Measurements from ENCODE around the gene CD200.
"Not testable (repeated sequence)": the region's sequence is repeated elsewhere in the genome, so short reads cannot be mapped to it uniquely, and the experiment has no call there.

The CD200 gene

DNA sequence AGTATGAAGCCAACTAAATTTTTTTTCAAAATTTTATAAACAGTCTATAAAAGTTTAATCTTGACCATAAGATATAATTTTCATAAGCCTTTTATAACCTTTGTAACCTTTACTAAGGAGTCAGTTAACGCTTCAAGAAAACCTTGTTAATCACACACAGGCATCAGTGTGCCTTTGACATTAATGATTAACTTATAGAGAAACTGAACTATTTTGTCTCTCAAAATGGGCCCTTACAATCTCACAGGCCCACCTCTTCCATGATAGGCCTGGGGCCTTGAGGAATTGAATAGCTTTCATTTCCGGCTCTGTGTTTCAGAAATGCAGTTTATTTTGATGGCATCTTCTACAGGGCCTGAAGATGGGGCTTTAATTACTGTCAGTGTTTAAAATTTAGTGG, 70.1 kb downstream of the CD200 start:
- Mint-ChIP-seq H3K9me3 (no peaks in the 10 kb centered on the region), H3K27me3 (no peaks in the 10 kb centered on the region), H3K36me3 (no peaks in the 10 kb centered on the region), H3K4me1 (peaks cover 17% of the 10 kb centered on the region), H3K4me3 (no peak overlapping the region), H3K27ac (no peak overlapping the region)

GRCh38 chr3:112404924-112405549, 72.1 kb downstream of the CD200 start:
- not testable (repeated sequence) for H3K4me3 Mint-ChIP-seq, H3K27ac Mint-ChIP-seq, H3K36me3 Mint-ChIP-seq, H3K9me3 Mint-ChIP-seq, H3K27me3 Mint-ChIP-seq
- H3K4me1 Mint-ChIP-seq: peaks cover 17% of the 10 kb centered on the region

- Mint-ChIP-seq H3K27ac (no peak overlapping the region), H3K4me3 (no peak overlapping the region), H3K36me3 (no peaks in the 10 kb centered on the region), H3K4me1 (peaks cover 17% of the 10 kb centered on the region), H3K27me3 (no peaks in the 10 kb centered on the region), H3K9me3 (no peaks in the 10 kb centered on the region)
These were observed 72.9 kb downstream of the CD200 start for GRCh38 chr3:112405845-112406244.

DNA sequence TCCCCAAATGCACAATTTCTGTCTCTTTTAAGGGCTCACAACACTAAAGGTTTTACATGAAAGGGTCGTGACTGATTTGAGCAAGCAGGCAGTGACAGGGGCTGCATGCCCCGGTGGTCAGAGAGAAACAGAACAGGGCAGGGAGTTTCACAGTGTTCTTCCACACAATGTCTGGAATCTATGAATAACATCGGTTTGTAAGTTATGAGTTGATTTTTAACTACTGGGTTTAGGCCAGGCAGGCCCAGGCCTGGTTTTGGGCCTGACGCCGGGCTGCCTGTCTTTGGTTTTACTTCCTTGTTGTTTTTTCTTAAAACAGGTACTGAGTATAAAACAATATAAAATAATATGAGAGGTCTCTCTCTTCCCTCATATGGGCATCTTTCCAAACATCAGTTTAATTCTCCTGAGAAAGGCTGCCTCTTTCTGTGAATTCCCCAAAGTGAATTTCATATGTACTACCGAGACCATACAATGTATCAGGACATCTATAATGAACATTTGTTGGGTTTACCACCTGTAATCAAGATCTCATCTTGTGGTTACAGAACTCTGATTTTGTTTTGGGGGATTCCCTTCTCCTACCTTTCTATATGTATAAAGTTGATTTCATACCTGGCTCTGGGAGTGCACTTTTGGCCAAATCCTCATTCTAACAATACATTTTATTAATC, 74.4 kb downstream of the CD200 start:
- no peak overlapping the region for H3K27ac Mint-ChIP-seq
- no peaks in the 10 kb centered on the region for H3K9me3 Mint-ChIP-seq
- H3K4me3 Mint-ChIP-seq: no peak overlapping the region
- no peaks in the 10 kb centered on the region for H3K36me3 Mint-ChIP-seq
- H3K27me3 Mint-ChIP-seq: no peaks in the 10 kb centered on the region
- peaks cover 19% of the 10 kb centered on the region for H3K4me1 Mint-ChIP-seq

GRCh38 chr3:112407888-112408702, 75.1 kb downstream of the CD200 start:
- H3K27ac Mint-ChIP-seq: no peak overlapping the region
- H3K9me3 Mint-ChIP-seq: no peaks in the 10 kb centered on the region
- no peaks in the 10 kb centered on the region for H3K27me3 Mint-ChIP-seq
- no peaks in the 10 kb centered on the region for H3K36me3 Mint-ChIP-seq
- peaks cover 24% of the 10 kb centered on the region for H3K4me1 Mint-ChIP-seq
- H3K4me3 Mint-ChIP-seq: no peak overlapping the region

- no peaks in the 10 kb centered on the region for H3K36me3 Mint-ChIP-seq
- H3K4me1 Mint-ChIP-seq: peaks cover 25% of the 10 kb centered on the region
- H3K4me3 Mint-ChIP-seq: no peak overlapping the region
- H3K27ac Mint-ChIP-seq: no peak overlapping the region
- H3K27me3 Mint-ChIP-seq: no peaks in the 10 kb centered on the region
- no peaks in the 10 kb centered on the region for H3K9me3 Mint-ChIP-seq
These were observed 76.1 kb downstream of the CD200 start for GRCh38 chr3:112409041-112409440.

DNA sequence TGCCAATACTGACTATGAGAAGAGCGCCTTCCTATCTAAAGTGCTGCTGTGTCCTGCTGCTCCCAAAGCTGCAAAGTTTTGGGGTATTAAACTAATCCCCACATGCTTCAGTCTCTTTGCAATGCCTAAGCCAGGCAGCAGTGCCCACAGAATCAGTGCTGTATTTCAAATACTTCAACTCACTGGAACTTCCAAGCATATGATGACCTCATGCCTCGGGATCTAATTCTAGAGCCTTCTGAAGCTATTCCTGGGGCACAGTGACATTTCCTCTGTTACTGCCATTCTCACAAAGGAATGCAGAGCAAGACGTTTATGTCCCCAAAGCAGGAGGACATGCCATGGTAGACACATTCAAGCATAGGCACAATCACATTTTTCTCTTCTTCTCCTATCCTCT, 78.5 kb downstream of the CD200 start:
- Mint-ChIP-seq H3K27ac (no peak overlapping the region), H3K4me1 (peaks cover 20% of the 10 kb centered on the region), H3K9me3 (peaks cover 5% of the 10 kb centered on the region), H3K36me3 (no peaks in the 10 kb centered on the region), H3K27me3 (no peaks in the 10 kb centered on the region), H3K4me3 (no peak overlapping the region)

Data from activated naive CD4-positive, alpha-beta T cell treated with anti-CD3 and anti-CD28 coated beads, Interleukin-2, amount 50 U/mL, for 24 hours (primary cell).